ENCODE results near the gene HMGA1.

Gene HMGA1

GRCh38 chr6:34236443-34237315 lies at the start of gene HMGA1:
HMGA1 (plus strand) TSS chr6:34236873; CDS start chr6:34240781, 3,908 bp downstream.
- H3K4me3 ChIP-seq (ENCODE audit: low read length in 2 of 2) = peak within 1 kb of the TSS; percentile 51 to 76
- peak within 1 kb of the TSS; percentile 66 for H3K27ac ChIP-seq (ENCODE audit: low read length)

GRCh38 chr6:34189806-34190503 lies 46.7 kb upstream of the HMGA1 start:
- Histone ChIP-seq H3K27me3 (ENCODE audit: control insufficient read depth in 1 of 2, insufficient read depth in 2 of 2, low read length in 2 of 2) (no peaks in the 10 kb centered on the region), H3K36me3 (ENCODE audit: control insufficient read depth in 2 of 2, insufficient read depth in 2 of 2, low read length in 2 of 2) (no peaks in the 10 kb centered on the region), H3K4me3 (ENCODE audit: low read length in 2 of 2) (no peak overlapping the region), H3K27ac (ENCODE audit: low read length) (no peak overlapping the region), H3K4me1 (ENCODE audit: control insufficient read depth, insufficient read depth, low read length) (no peaks in the 10 kb centered on the region), H3K9ac (ENCODE audit: low read length in 2 of 2) (no peak overlapping the region), H3K9me3 (ENCODE audit: control insufficient read depth in 2 of 2, low read length in 2 of 2) (no peaks in the 10 kb centered on the region)

More at GRCh38 chr6:34236443-34237315, at the start of gene HMGA1:
- Histone ChIP-seq H3K36me3 (ENCODE audit: control insufficient read depth in 2 of 2, insufficient read depth in 2 of 2, low read length in 2 of 2) (no peaks in the 10 kb centered on the region), H3K9me3 (ENCODE audit: control insufficient read depth in 2 of 2, low read length in 2 of 2) (no peaks in the 10 kb centered on the region), H3K4me1 (ENCODE audit: control insufficient read depth, insufficient read depth, low read length) (peaks cover 23% of the 10 kb centered on the region), H3K9ac (ENCODE audit: low read length in 2 of 2) (peak within 1 kb of the TSS; percentile 47 to 64), H3K27me3 (ENCODE audit: control insufficient read depth in 1 of 2, insufficient read depth in 2 of 2, low read length in 2 of 2) (no peaks in the 10 kb centered on the region)

GRCh38 chr6:34190504-34191122 lies 46.1 kb upstream of the HMGA1 start:
- Histone ChIP-seq H3K27ac (ENCODE audit: low read length) (no peak overlapping the region), H3K9ac (ENCODE audit: low read length in 2 of 2) (no peak overlapping the region), H3K27me3 (ENCODE audit: control insufficient read depth in 1 of 2, insufficient read depth in 2 of 2, low read length in 2 of 2) (no peaks in the 10 kb centered on the region), H3K9me3 (ENCODE audit: control insufficient read depth in 2 of 2, low read length in 2 of 2) (no peaks in the 10 kb centered on the region), H3K4me1 (ENCODE audit: control insufficient read depth, insufficient read depth, low read length) (no peaks in the 10 kb centered on the region), H3K36me3 (ENCODE audit: control insufficient read depth in 2 of 2, insufficient read depth in 2 of 2, low read length in 2 of 2) (no peaks in the 10 kb centered on the region), H3K4me3 (ENCODE audit: low read length in 2 of 2) (no peak overlapping the region)

GRCh38 chr6:34194772-34195171 lies 41.9 kb upstream of the HMGA1 start:
- no peaks in the 10 kb centered on the region for H3K36me3 ChIP-seq (ENCODE audit: control insufficient read depth in 2 of 2, insufficient read depth in 2 of 2, low read length in 2 of 2)
- H3K9ac ChIP-seq (ENCODE audit: low read length in 2 of 2) = no peak overlapping the region
- H3K9me3 ChIP-seq (ENCODE audit: control insufficient read depth in 2 of 2, low read length in 2 of 2) = no peaks in the 10 kb centered on the region
- no peak overlapping the region for H3K4me3 ChIP-seq (ENCODE audit: low read length in 2 of 2)
- no peak overlapping the region for H3K27ac ChIP-seq (ENCODE audit: low read length)
- peaks cover 9% of the 10 kb centered on the region for H3K4me1 ChIP-seq (ENCODE audit: control insufficient read depth, insufficient read depth, low read length)
- H3K27me3 ChIP-seq (ENCODE audit: control insufficient read depth in 1 of 2, insufficient read depth in 2 of 2, low read length in 2 of 2) = no peaks in the 10 kb centered on the region

- Histone ChIP-seq H3K27ac (ENCODE audit: low read length) (no peak overlapping the region), H3K9ac (ENCODE audit: low read length in 2 of 2) (peak overlapping the region; percentile 14 to 42), H3K4me1 (ENCODE audit: control insufficient read depth, insufficient read depth, low read length) (peaks cover 9% of the 10 kb centered on the region), H3K4me3 (ENCODE audit: low read length in 2 of 2) (peak overlapping the region in 1 of 2 donors; percentile 78), H3K27me3 (ENCODE audit: control insufficient read depth in 1 of 2, insufficient read depth in 2 of 2, low read length in 2 of 2) (peaks cover 0 to 3% of the 10 kb centered on the region in 2 donors), H3K36me3 (ENCODE audit: control insufficient read depth in 2 of 2, insufficient read depth in 2 of 2, low read length in 2 of 2) (no peaks in the 10 kb centered on the region), H3K9me3 (ENCODE audit: control insufficient read depth in 2 of 2, low read length in 2 of 2) (no peaks in the 10 kb centered on the region)
These were observed 41.0 kb upstream of the HMGA1 start for GRCh38 chr6:34195726-34196115.

GRCh38 chr6:34196116-34196832 lies 40.4 kb upstream of the HMGA1 start:
- H3K4me1 ChIP-seq (ENCODE audit: control insufficient read depth, insufficient read depth, low read length) = peaks cover 9% of the 10 kb centered on the region
- no peaks in the 10 kb centered on the region for H3K9me3 ChIP-seq (ENCODE audit: control insufficient read depth in 2 of 2, low read length in 2 of 2)
- no peaks in the 10 kb centered on the region for H3K36me3 ChIP-seq (ENCODE audit: control insufficient read depth in 2 of 2, insufficient read depth in 2 of 2, low read length in 2 of 2)
- peak overlapping the region; percentile 78 to 80 for H3K4me3 ChIP-seq (ENCODE audit: low read length in 2 of 2)
- H3K27ac ChIP-seq (ENCODE audit: low read length) = no peak overlapping the region
- H3K9ac ChIP-seq (ENCODE audit: low read length in 2 of 2) = peak overlapping the region; percentile 50 to 64
- peaks cover 0 to 3% of the 10 kb centered on the region in 2 donors for H3K27me3 ChIP-seq (ENCODE audit: control insufficient read depth in 1 of 2, insufficient read depth in 2 of 2, low read length in 2 of 2)

GRCh38 chr6:34196833-34197195 lies 39.9 kb upstream of the HMGA1 start:
- no peaks in the 10 kb centered on the region for H3K36me3 ChIP-seq (ENCODE audit: control insufficient read depth in 2 of 2, insufficient read depth in 2 of 2, low read length in 2 of 2)
- peak overlapping the region; percentile 78 to 80 for H3K4me3 ChIP-seq (ENCODE audit: low read length in 2 of 2)
- H3K9me3 ChIP-seq (ENCODE audit: control insufficient read depth in 2 of 2, low read length in 2 of 2) = no peaks in the 10 kb centered on the region
- H3K27ac ChIP-seq (ENCODE audit: low read length) = no peak overlapping the region
- H3K27me3 ChIP-seq (ENCODE audit: control insufficient read depth in 1 of 2, insufficient read depth in 2 of 2, low read length in 2 of 2) = peaks cover 0 to 3% of the 10 kb centered on the region in 2 donors
- H3K4me1 ChIP-seq (ENCODE audit: control insufficient read depth, insufficient read depth, low read length) = peaks cover 9% of the 10 kb centered on the region
- peak overlapping the region; percentile 50 to 64 for H3K9ac ChIP-seq (ENCODE audit: low read length in 2 of 2)

GRCh38 chr6:34200340-34200971 lies 36.2 kb upstream of the HMGA1 start:
- Histone ChIP-seq H3K9ac (ENCODE audit: low read length in 2 of 2) (no peak overlapping the region), H3K36me3 (ENCODE audit: control insufficient read depth in 2 of 2, insufficient read depth in 2 of 2, low read length in 2 of 2) (no peaks in the 10 kb centered on the region), H3K27me3 (ENCODE audit: control insufficient read depth in 1 of 2, insufficient read depth in 2 of 2, low read length in 2 of 2) (peaks cover 0 to 3% of the 10 kb centered on the region in 2 donors), H3K4me3 (ENCODE audit: low read length in 2 of 2) (no peak overlapping the region), H3K4me1 (ENCODE audit: control insufficient read depth, insufficient read depth, low read length) (peaks cover 9% of the 10 kb centered on the region), H3K9me3 (ENCODE audit: control insufficient read depth in 2 of 2, low read length in 2 of 2) (no peaks in the 10 kb centered on the region), H3K27ac (ENCODE audit: low read length) (no peak overlapping the region)

- Histone ChIP-seq H3K4me1 (ENCODE audit: control insufficient read depth, insufficient read depth, low read length) (peaks cover 3% of the 10 kb centered on the region), H3K9me3 (ENCODE audit: control insufficient read depth in 2 of 2, low read length in 2 of 2) (no peaks in the 10 kb centered on the region), H3K27me3 (ENCODE audit: control insufficient read depth in 1 of 2, insufficient read depth in 2 of 2, low read length in 2 of 2) (peaks cover 0 to 3% of the 10 kb centered on the region in 2 donors), H3K27ac (ENCODE audit: low read length) (no peak overlapping the region), H3K4me3 (ENCODE audit: low read length in 2 of 2) (no peak overlapping the region), H3K36me3 (ENCODE audit: control insufficient read depth in 2 of 2, insufficient read depth in 2 of 2, low read length in 2 of 2) (no peaks in the 10 kb centered on the region), H3K9ac (ENCODE audit: low read length in 2 of 2) (no peak overlapping the region)
These were observed 35.1 kb upstream of the HMGA1 start for GRCh38 chr6:34201455-34202107.

Data from stomach smooth muscle (tissue), 2 donors.